GM23338 (cell line): ENCODE measurements around the gene SLC25A29. TPM values are rescaled to one million over a fixed set of nuclear protein-coding genes. Genes with fewer than 3 reads are reported as not detected.
"Not testable (repeated sequence)": the region's sequence is repeated elsewhere in the genome, so short reads cannot be mapped to it uniquely, and the experiment has no call there.

Experiments used
- ATAC-seq: fragments of 200-7000 bp; cut with Tn5 transposase; 3 replicates; pipeline ENCODE4 v1.9.1; 2020
- DNase-seq: peaks from one replicate; pipeline ENCODE4 v3.0.0-alpha.2; 2015; ENCODE audit warnings: low spot score
- H2AFZ ChIP-seq: fragments of 200-600 bp; sonication (generic); 2 replicates; pipeline ENCODE4 v1.8.0; 2016; ENCODE audit warnings: antibody characterized with exemption, mild to moderate bottlenecking, moderate library complexity
- H3F3A ChIP-seq: fragments of 200-600 bp; sonication (generic); replicated peaks from 2 replicates; pipeline ENCODE4 v1.8.0; 2017; ENCODE audit warnings: antibody characterized with exemption, mixed run types, low read depth
- H3K27ac ChIP-seq: fragments of 200-600 bp; sonication (generic); 2 replicates; pipeline ENCODE4 v1.6.1; 2016; ENCODE audit warnings: low read depth
- H3K27me3 ChIP-seq: fragments of 200-600 bp; sonication (generic); 2 replicates; pipeline ENCODE4 v1.8.0; 2016; ENCODE audit warnings: mild to moderate bottlenecking, mixed run types, moderate library complexity; ENCODE audit not compliant: insufficient read depth
- H3K36me3 ChIP-seq: fragments of 200-600 bp; sonication (generic); 2 replicates; pipeline ENCODE4 v1.8.0; 2016; ENCODE audit warnings: mild to moderate bottlenecking; ENCODE audit not compliant: insufficient read depth
- H3K4me1 ChIP-seq: fragments of 200-600 bp; sonication (generic); 2 replicates; pipeline ENCODE4 v1.8.0; 2016; ENCODE audit warnings: mild to moderate bottlenecking, moderate library complexity; ENCODE audit not compliant: insufficient read depth
- H3K4me2 ChIP-seq: fragments of 200-600 bp; sonication (generic); 2 replicates; pipeline ENCODE4 v1.7.1; 2017; ENCODE audit warnings: mixed run types
- H3K4me3 ChIP-seq: fragments of 200-600 bp; sonication (generic); 2 replicates; pipeline ENCODE4 v1.6.1; 2016; ENCODE audit warnings: mixed run types
- H3K79me2 ChIP-seq: fragments of 200-600 bp; sonication (generic); replicated peaks from 2 replicates; pipeline ENCODE4 v1.8.0; 2017; ENCODE audit warnings: mild to moderate bottlenecking; ENCODE audit not compliant: insufficient read depth
- H3K9me2 ChIP-seq: fragments of 200-600 bp; sonication (generic); 2 replicates; pipeline ENCODE4 v1.8.0; 2017; ENCODE audit not compliant: insufficient read depth
- H4K20me1 ChIP-seq: fragments of 200-600 bp; sonication (generic); replicated peaks from 2 replicates; pipeline ENCODE4 v1.8.0; 2017; ENCODE audit warnings: mild to moderate bottlenecking; ENCODE audit not compliant: insufficient read depth
- H3K27ac Mint-ChIP-seq: 2 replicates; pipeline ENCODE4 v1.8.0; 2020; ENCODE audit warnings: inconsistent platforms, mild to moderate bottlenecking, moderate library complexity, mixed read lengths
- H3K27me3 Mint-ChIP-seq: 3 replicates; pipeline ENCODE4 v1.8.0; 2022; ENCODE audit warnings: low read depth, mild to moderate bottlenecking, moderate library complexity, mixed read lengths, inconsistent platforms; ENCODE audit not compliant: insufficient read depth, poor library complexity
- H3K36me3 Mint-ChIP-seq: 3 replicates; pipeline ENCODE4 v1.8.0; 2021; ENCODE audit warnings: low read depth, mild to moderate bottlenecking, inconsistent platforms, moderate library complexity, mixed read lengths
- H3K4me1 Mint-ChIP-seq: 3 replicates; pipeline ENCODE4 v1.8.0; 2020; ENCODE audit warnings: mild to moderate bottlenecking, inconsistent platforms, mixed read lengths
- H3K4me3 Mint-ChIP-seq: 3 replicates; pipeline ENCODE4 v1.8.0; 2021; ENCODE audit warnings: moderate library complexity, mild to moderate bottlenecking, inconsistent platforms, mixed read lengths
- H3K9me3 Mint-ChIP-seq: 3 replicates; pipeline ENCODE4 v1.8.0; 2020; ENCODE audit warnings: moderate library complexity, mild to moderate bottlenecking, inconsistent platforms, mixed read lengths
- CREB1 ChIP-seq: fragments of 250-450 bp; sonication (Bioruptor Pico); IDR thresholded peaks from 2 replicates; pipeline ENCODE4 v1.5.0; 2020; ENCODE audit warnings: low read depth, mild to moderate bottlenecking, moderate library complexity
- CTCF ChIP-seq, 2 experiments: fragments of 200-600 bp in 1 of 2; sonication (generic) in 1 of 2; conservative IDR thresholded peaks; 2 replicates each; pipeline versions ENCODE4 v1.5.1 to v1.6.1; 2016 to 2017; ENCODE audit warnings: antibody characterized with exemption in 2 of 2, low read depth in 2 of 2, mild to moderate bottlenecking in 2 of 2, moderate library complexity in 1 of 2
- EZH2 ChIP-seq: fragments of 200-600 bp; sonication (generic); IDR thresholded peaks from one replicate; pipeline ENCODE4 v1.8.0; 2017; ENCODE audit warnings: antibody characterized with exemption, mild to moderate bottlenecking, low read depth; ENCODE audit not compliant: unreplicated experiment
- EZH2phosphoT487 ChIP-seq: fragments of 200-600 bp; sonication (generic); IDR thresholded peaks from one replicate; pipeline ENCODE4 v1.8.1; 2018; ENCODE audit warnings: antibody characterized with exemption; ENCODE audit not compliant: unreplicated experiment
- JUNB ChIP-seq: IDR thresholded peaks from one replicate; pipeline ENCODE4 v1.6.1; 2016; ENCODE audit warnings: antibody characterized with exemption; ENCODE audit not compliant: unreplicated experiment
- NANOG ChIP-seq: IDR thresholded peaks from 2 replicates; pipeline ENCODE4 v1.6.1; 2016; ENCODE audit warnings: antibody characterized with exemption, borderline replicate concordance
- POLR2AphosphoS5 ChIP-seq: IDR thresholded peaks from 2 replicates; pipeline ENCODE4 v1.6.1; 2016; ENCODE audit warnings: antibody characterized with exemption, low read depth
- STAT1 ChIP-seq: IDR thresholded peaks from one replicate; pipeline ENCODE4 v1.6.1; 2016; ENCODE audit warnings: antibody characterized with exemption; ENCODE audit not compliant: unreplicated experiment
- ZNF114 ChIP-seq: fragments of 250-450 bp; sonication (Bioruptor Pico); IDR thresholded peaks from 2 replicates; pipeline ENCODE4 v1.5.0; 2020; ENCODE audit warnings: mild to moderate bottlenecking, moderate library complexity
- polyA plus RNA-seq: library from polyadenylated mRNA; unstranded; fragments of >200 nt; fragmentation: Nextera tagmentation; extraction: Ambion mirVana; gene quantifications from 2 replicates; pipeline ENCODE4 v1.2.1, GENCODE V29; 2016
- total RNA-seq: library from RNA; depleted of rRNA; stranded (reverse); fragments of >200 nt; shearing (Covaris generic); gene quantifications from 2 replicates; pipeline ENCODE4 v1.2.3, GENCODE V29; 2014
- TF ChIP-seq, protein P1 (sequence below): IDR thresholded peaks from 2 replicates; pipeline ENCODE4 v1.6.1; 2016; ENCODE audit warnings: antibody characterized with exemption

The SLC25A29 gene
- total and polyA plus RNA-seq, 2 experiments from 2014 or later = 65.6 to 206 TPM

- no peak for TF ChIP-seq CREB1 (CRISPR knock-in tag)
- TF ChIP-seq STAT1 = no peak
- TF ChIP-seq CTCF (conservative IDR thresholded peaks at IDR 0.05; ENCODE audit: low read depth in 2 of 2) = no peak
- TF ChIP-seq NANOG = no peak
These were observed 8.6 kb downstream of the SLC25A29 start (continued) for GRCh38 chr14:100297320-100298300.

GRCh38 chr14:100296729-100297128, 9.5 kb downstream of the SLC25A29 start:
- not testable (repeated sequence) for H3K27ac ChIP-seq, ATAC-seq, H2AFZ ChIP-seq, H3K36me3 ChIP-seq, H3K4me1 Mint-ChIP-seq, H3K4me3 Mint-ChIP-seq, H3K4me1 ChIP-seq, H3K27ac Mint-ChIP-seq, H3K9me3 Mint-ChIP-seq, DNase-seq, H3K4me2 ChIP-seq, H3K9me2 ChIP-seq, H3K27me3 ChIP-seq, H3K4me3 ChIP-seq, H3F3A ChIP-seq
- Histone ChIP-seq H4K20me1 (peaks cover 46% of the 10 kb centered on the region), H3K79me2 (peaks cover 26% of the 10 kb centered on the region)
- Mint-ChIP-seq H3K27me3 (peaks cover 11% of the 10 kb centered on the region), H3K36me3 (peaks cover 44% of the 10 kb centered on the region)

DNA sequence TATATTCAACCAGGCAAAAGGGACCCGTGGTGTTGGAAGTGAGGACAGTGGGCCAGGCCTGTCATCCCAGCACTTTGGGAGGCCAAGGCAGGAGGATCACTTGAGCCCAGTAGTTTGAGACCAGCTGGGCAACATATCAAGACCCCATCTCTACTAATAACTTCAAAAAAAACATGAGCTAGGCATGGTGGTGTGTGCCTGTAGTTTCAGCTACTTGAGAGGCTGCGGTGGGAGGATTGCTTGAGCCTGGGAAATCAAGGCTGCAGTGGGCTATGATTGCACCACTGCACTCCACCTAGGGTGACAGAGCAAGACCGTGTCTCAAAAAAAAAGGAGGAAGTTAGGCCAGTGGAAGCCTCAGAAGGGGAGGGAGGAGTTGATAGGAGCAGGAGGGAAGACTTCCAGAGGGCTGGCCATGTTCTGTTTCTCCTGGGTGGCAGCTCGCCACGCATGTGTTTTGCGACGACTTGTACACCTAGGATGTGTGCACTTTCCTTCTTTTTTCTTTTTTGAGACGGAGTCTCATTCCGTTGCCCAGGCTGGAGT, 10.1 kb downstream of the SLC25A29 start:
- no peaks in the 10 kb centered on the region; the same call in 1 of the 2 replicates for H3K36me3 ChIP-seq
- TF ChIP-seq CTCF (conservative IDR thresholded peaks at IDR 0.05; ENCODE audit: low read depth in 2 of 2) (no peak), POLR2AphosphoS5 (no peak), NANOG (no peak), JUNB (no peak), STAT1 (no peak), EZH2phosphoT487 (no peak), ZNF114 (no peak), EZH2 (no peak)
- TF ChIP-seq, protein P1, sequence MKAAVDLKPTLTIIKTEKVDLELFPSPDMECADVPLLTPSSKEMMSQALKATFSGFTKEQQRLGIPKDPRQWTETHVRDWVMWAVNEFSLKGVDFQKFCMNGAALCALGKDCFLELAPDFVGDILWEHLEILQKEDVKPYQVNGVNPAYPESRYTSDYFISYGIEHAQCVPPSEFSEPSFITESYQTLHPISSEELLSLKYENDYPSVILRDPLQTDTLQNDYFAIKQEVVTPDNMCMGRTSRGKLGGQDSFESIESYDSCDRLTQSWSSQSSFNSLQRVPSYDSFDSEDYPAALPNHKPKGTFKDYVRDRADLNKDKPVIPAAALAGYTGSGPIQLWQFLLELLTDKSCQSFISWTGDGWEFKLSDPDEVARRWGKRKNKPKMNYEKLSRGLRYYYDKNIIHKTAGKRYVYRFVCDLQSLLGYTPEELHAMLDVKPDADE = no peak
- ATAC-seq = no peak
- Mint-ChIP-seq H3K9me3 (no peaks in the 10 kb centered on the region), H3K4me3 (no peak overlapping the region), H3K27ac (no peak overlapping the region), H3K4me1 (no peaks in the 10 kb centered on the region; the same call in 2 of the 3 replicates), H3K27me3 (peaks cover 11% of the 10 kb centered on the region), H3K36me3 (peaks cover 48% of the 10 kb centered on the region)
- no peak overlapping the region for H3K27ac ChIP-seq
- H3K79me2 ChIP-seq = peaks cover 20% of the 10 kb centered on the region
- DNase-seq = no peak
- H3K4me1 ChIP-seq = no peaks in the 10 kb centered on the region
- H4K20me1 ChIP-seq = peaks cover 47% of the 10 kb centered on the region
- H3K4me2 ChIP-seq = no peak overlapping the region
- H3K4me3 ChIP-seq = no peak overlapping the region
- H3K27me3 ChIP-seq = no peaks in the 10 kb centered on the region
- H3F3A ChIP-seq = 0 out of 2 replicates have a peak, but pooled peaks cover 6% of the 10 kb centered on the region
- no peak overlapping the region for H2AFZ ChIP-seq
- H3K9me2 ChIP-seq = no peaks in the 10 kb centered on the region
